ENCODE results near the gene ANKRD13D.

ANKRD13D gene

DNA sequence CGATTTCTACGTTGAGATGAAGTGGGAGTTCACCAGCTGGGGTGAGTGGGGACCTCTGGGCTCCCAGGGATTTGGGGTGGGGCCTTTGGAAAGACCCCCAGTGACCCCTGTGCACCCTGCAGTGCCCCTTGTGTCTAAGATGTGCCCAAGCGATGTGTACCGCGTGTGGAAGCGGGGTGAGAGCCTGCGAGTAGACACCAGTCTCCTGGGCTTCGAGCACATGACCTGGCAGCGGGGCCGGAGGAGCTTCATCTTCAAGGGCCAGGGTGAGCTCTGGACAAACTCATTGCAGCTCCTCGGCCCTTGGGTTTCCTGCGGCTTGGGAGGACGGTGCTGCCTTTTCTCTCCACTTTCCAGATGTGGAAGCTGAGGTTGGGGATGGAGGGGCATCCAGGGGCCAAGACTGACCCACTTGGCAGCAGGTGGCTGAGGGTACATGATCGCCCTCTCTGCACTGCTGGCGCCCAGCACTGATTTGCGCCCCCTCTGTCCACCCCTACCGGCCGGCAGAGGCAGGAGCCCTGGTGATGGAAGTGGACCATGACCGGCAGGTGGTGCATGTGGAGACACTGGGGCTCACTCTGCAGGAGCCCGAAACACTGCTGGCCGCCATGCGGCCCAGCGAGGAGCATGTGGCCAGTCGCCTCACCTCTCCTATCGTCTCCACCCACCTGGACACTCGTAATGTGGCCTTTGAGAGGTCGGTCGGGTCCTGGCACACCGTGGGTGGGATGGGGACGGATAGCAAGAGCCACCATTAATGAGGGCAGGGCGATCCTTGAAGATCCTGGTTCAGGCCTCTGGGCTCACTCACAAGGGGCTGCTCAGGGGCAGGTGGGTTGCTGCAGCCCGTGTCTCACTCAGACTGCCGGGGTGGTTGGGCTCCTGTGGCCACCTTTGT is 2.6 kb downstream of the ANKRD13D start:
- TF ChIP-seq, protein P1, sequence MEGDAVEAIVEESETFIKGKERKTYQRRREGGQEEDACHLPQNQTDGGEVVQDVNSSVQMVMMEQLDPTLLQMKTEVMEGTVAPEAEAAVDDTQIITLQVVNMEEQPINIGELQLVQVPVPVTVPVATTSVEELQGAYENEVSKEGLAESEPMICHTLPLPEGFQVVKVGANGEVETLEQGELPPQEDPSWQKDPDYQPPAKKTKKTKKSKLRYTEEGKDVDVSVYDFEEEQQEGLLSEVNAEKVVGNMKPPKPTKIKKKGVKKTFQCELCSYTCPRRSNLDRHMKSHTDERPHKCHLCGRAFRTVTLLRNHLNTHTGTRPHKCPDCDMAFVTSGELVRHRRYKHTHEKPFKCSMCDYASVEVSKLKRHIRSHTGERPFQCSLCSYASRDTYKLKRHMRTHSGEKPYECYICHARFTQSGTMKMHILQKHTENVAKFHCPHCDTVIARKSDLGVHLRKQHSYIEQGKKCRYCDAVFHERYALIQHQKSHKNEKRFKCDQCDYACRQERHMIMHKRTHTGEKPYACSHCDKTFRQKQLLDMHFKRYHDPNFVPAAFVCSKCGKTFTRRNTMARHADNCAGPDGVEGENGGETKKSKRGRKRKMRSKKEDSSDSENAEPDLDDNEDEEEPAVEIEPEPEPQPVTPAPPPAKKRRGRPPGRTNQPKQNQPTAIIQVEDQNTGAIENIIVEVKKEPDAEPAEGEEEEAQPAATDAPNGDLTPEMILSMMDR (IDR thresholded peaks at IDR 0.05; ENCODE audit: extremely low read depth, insufficient read depth, missing control alignments), result no peak

DNA sequence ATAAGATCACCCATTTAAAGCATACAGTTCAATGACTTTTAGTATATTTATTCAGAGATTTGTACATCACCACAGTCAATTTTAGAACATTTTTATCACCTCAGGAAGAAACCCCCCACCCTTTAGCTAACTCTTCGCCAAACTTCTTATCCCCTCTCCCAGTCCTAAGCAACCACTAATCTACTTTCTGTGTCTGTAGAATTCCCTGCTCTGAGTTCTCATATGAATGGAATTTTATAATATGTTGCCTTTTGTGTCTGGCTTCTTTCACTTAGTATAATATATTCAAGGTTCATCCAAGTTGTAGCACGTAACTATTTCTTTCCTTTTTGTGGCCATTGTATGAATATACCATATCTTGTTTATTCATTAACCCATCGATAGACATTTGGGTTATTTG is 3.6 kb downstream of the ANKRD13D start:
- TF ChIP-seq, protein P1 (IDR thresholded peaks at IDR 0.05; ENCODE audit: extremely low read depth, insufficient read depth, missing control alignments), result no peak
- DNase-seq (ENCODE audit: low spot score), result no peak
- in situ Hi-C loops (cut with MboI; ENCODE audit: low pct_unique_long_range_greater_than_20kb, low sequenced_read_pairs, unreplicated experiment), result no loop called here

More for the DNA sequence above, 2.6 kb downstream of the ANKRD13D start:
- in situ Hi-C loops (cut with MboI; ENCODE audit: low pct_unique_long_range_greater_than_20kb, low sequenced_read_pairs, unreplicated experiment), result no loop called here
- DNase-seq (ENCODE audit: low spot score), result no peak

GRCh38 chr11:67293090-67293489 is 4.0 kb downstream of the ANKRD13D start:
- TF ChIP-seq, protein P1 (IDR thresholded peaks at IDR 0.05; ENCODE audit: extremely low read depth, insufficient read depth, missing control alignments), result no peak
- in situ Hi-C loops (cut with MboI; ENCODE audit: low pct_unique_long_range_greater_than_20kb, low sequenced_read_pairs, unreplicated experiment), result no loop called here
- DNase-seq (ENCODE audit: low spot score), result no peak

DNA sequence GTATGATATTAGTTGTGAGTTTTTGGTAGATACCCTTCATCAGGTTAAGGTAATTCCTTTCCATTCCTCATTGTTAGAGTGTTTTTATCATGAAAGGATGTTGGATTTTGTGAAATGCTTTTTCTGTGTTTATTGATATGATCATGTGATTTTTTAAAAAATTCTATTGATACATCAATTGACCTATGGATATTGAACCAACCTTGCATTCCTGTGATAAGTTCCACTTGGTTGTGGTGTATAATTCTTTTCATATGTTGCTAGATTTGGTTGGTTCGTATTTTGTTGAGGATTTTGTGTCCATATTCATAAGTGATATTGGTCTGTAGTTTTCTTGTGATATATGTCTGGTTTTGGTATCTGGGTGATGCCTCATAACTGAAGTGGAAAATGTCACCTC is 6.7 kb downstream of the ANKRD13D start:
- in situ Hi-C loops (cut with MboI; ENCODE audit: low pct_unique_long_range_greater_than_20kb, low sequenced_read_pairs, unreplicated experiment), result no loop called here
- no peak for DNase-seq (ENCODE audit: low spot score)
- TF ChIP-seq, protein P1 (IDR thresholded peaks at IDR 0.05; ENCODE audit: extremely low read depth, insufficient read depth, missing control alignments), result no peak

DNA sequence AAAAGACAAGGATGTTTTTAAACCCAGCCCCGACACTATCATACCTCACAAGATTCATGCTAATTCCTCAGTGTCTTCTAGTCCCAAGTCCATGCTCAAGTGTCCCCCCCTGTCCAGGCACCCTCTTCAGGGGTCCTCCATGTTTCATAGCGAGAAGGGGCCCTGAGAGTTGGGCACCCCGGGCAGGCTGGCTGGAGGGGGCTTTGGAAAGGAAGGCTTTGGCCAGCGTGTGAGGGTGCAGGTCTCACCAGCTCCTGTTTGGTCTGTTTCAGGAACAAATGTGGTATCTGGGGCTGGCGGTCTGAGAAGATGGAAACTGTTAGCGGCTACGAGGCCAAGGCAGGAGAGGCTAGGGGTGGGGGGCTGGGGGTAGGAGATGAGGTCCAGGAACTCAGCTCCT is 9.7 kb downstream of the ANKRD13D start:
- in situ Hi-C loops (cut with MboI; ENCODE audit: low pct_unique_long_range_greater_than_20kb, low sequenced_read_pairs, unreplicated experiment), result no loop called here
- TF ChIP-seq, protein P1 (IDR thresholded peaks at IDR 0.05; ENCODE audit: extremely low read depth, insufficient read depth, missing control alignments), result no peak

GRCh38 chr11:67299471-67300191 is 10.5 kb downstream of the ANKRD13D start:
- in situ Hi-C loops (cut with MboI; ENCODE audit: low pct_unique_long_range_greater_than_20kb, low sequenced_read_pairs, unreplicated experiment), result no loop called here
- no peak for DNase-seq (ENCODE audit: low spot score)
- TF ChIP-seq, protein P1 (IDR thresholded peaks at IDR 0.05; ENCODE audit: extremely low read depth, insufficient read depth, missing control alignments), result no peak

More for the DNA sequence above, 9.7 kb downstream of the ANKRD13D start:
- no peak for DNase-seq (ENCODE audit: low spot score)
